NB4 (cell line): ENCODE data around the gene SOX15.

Experiments
- DNase-seq: peaks from one replicate; pipeline ENCODE4 v3.0.0; 2010; ENCODE audit warnings: low read depth
- H3K4me3 ChIP-seq: one replicate; pipeline ENCODE4 v1.5.1; 2011; ENCODE audit warnings: mild to moderate bottlenecking, low read depth, low read length, moderate library complexity
- CTCF ChIP-seq: IDR thresholded peaks from one replicate; pipeline ENCODE4 v1.5.1; 2012; ENCODE audit warnings: low read depth, low read length
- MAX ChIP-seq: IDR thresholded peaks from 2 replicates; pipeline ENCODE4 v1.6.1; 2011; ENCODE audit warnings: low read depth, low read length
- MYC ChIP-seq: IDR thresholded peaks from 2 replicates; pipeline ENCODE4 v1.6.1; 2011; ENCODE audit warnings: low read depth, low read length
- POLR2A ChIP-seq: IDR thresholded peaks from 2 replicates; pipeline ENCODE4 v1.6.1; 2011; ENCODE audit warnings: mild to moderate bottlenecking; ENCODE audit not compliant: insufficient read length; ENCODE audit errors: extremely low read depth

The SOX15 gene

DNA sequence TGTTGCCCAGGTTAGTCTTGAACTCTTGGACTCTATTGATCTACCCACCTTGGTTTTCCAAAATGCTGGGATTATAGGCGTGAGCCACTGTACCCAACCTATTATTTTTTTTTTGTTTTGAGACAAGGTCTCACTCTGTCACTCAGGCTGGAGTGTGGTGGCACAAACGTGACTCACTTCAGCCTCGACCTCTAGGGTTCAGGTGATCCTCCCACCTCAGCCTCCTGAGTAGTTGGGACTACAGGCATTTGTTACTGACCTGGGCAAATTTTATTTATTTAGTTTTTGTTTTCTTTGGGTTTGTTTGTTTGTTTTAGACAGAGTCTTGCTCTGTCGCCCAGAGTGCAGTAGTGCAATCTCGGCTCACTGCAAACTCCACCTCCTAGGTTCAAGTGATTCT lies 33.8 kb upstream of the SOX15 start:
- no peak for DNase-seq
- H3K4me3 ChIP-seq = no peak overlapping the region
- TF ChIP-seq MYC (no peak), CTCF (no peak), POLR2A (no peak), MAX (no peak)

GRCh38 chr17:7620835-7621234 lies 30.9 kb upstream of the SOX15 start:
- H3K4me3 ChIP-seq = no peak overlapping the region
- no peak for DNase-seq
- TF ChIP-seq MYC (no peak), POLR2A (no peak), CTCF (no peak), MAX (no peak)

GRCh38 chr17:7618608-7619007 lies 28.7 kb upstream of the SOX15 start:
- TF ChIP-seq POLR2A = no peak
- TF ChIP-seq CTCF = no peak
- no peak for TF ChIP-seq MAX
- no peak for TF ChIP-seq MYC
- no peak overlapping the region for H3K4me3 ChIP-seq
- no peak for DNase-seq

DNA sequence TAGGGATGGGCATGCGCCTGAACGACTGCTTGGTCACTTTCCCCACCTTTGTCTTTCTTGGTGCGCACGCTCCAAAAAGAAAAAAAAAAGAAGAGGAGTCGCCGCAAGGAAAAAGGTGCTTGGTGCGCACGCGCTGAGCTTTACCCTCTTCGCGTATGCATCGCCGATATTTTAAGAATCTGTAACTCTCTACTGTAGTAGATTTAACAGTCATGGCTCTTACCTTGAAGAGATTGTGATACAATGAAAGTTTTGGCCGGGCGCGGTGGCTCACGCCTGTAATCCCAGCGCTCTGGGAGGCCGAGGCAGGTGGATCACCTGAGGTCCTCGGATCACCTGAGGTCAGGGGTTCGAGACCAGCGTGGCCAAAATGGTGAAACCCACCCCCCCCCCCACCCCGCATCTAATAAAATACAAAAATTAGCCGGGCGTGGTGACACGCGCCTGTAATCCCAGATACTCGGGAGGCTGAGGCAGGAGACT lies 25.4 kb upstream of the SOX15 start:
- TF ChIP-seq MAX (no peak), CTCF (no peak), POLR2A (peak; percentile 21)
- no peak for DNase-seq
- H3K4me3 ChIP-seq = peak overlapping the region; percentile 42

GRCh38 chr17:7614425-7615264 lies 24.8 kb upstream of the SOX15 start, which contains the start of gene FXR2:
Gene FXR2, minus strand, starts transcription at chr17:7614897. Its CDS starts 365 bp downstream, at chr17:7614532.
- peak; percentile 98 for DNase-seq
- peak; percentile 38; the same call in 1 of the 2 replicates for TF ChIP-seq MAX
- 0 out of 2 replicates have a peak, but pooled peaks have one; percentile 27 for TF ChIP-seq MYC
- peak; percentile 57 for TF ChIP-seq POLR2A
- TF ChIP-seq CTCF = peak; percentile 50
- H3K4me3 ChIP-seq = peak within 1 kb of the TSS; percentile 85
